Fibroblast of lung (primary cell): ENCODE data around the gene INHBB.

Experiments
- EZH2 ChIP-seq: IDR thresholded peaks from 2 replicates; pipeline ENCODE4 v1.5.1; 2012; ENCODE audit warnings: low read length, control low read depth, mild to moderate bottlenecking; ENCODE audit errors: missing control alignments
- TF ChIP-seq, protein P1 (sequence below), 2 donors: IDR thresholded peaks in 1 of 2; conservative IDR thresholded peaks in 1 of 2; 1 replicate in 1 of 2; 2 replicates in 1 of 2; pipeline ENCODE4 v1.5.1; 2011 to 2012; ENCODE audit warnings: low read length in 2 of 2, control low read depth in 1 of 2, inconsistent platforms in 1 of 2, low read depth in 1 of 2, mild to moderate bottlenecking in 1 of 2

DNA sequence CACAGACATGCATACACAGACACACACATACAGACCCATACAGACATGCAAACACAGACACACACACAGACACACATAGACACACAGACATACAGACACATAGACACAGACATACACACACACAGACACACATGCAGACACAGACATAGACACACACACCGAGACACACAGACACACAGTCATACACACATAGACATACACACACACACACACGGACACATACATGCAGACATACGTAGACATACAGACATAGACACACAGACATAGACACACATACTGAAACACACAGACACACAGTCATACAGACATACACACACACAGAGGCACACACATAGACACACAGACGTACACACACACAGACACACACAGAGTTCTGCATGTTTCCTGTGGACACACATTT lies 26.9 kb downstream of the INHBB start:
- TF ChIP-seq, protein P1, sequence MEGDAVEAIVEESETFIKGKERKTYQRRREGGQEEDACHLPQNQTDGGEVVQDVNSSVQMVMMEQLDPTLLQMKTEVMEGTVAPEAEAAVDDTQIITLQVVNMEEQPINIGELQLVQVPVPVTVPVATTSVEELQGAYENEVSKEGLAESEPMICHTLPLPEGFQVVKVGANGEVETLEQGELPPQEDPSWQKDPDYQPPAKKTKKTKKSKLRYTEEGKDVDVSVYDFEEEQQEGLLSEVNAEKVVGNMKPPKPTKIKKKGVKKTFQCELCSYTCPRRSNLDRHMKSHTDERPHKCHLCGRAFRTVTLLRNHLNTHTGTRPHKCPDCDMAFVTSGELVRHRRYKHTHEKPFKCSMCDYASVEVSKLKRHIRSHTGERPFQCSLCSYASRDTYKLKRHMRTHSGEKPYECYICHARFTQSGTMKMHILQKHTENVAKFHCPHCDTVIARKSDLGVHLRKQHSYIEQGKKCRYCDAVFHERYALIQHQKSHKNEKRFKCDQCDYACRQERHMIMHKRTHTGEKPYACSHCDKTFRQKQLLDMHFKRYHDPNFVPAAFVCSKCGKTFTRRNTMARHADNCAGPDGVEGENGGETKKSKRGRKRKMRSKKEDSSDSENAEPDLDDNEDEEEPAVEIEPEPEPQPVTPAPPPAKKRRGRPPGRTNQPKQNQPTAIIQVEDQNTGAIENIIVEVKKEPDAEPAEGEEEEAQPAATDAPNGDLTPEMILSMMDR (conservative IDR thresholded peaks at IDR 0.05 in 1 of 2, IDR thresholded peaks at IDR 0.05 in 1 of 2; ENCODE audit: low read depth in 1 of 2, low read length in 2 of 2): no peak
- no peak for TF ChIP-seq EZH2
